IMR-90 (cell line): Measurements from ENCODE around the gene COL25A1.

ENCODE experiments used
- BHLHE40 ChIP-seq: fragments of 150-350 bp; IDR thresholded peaks from 2 replicates; pipeline ENCODE4 v1.6.1; 2016; ENCODE audit warnings: mild to moderate bottlenecking, low read depth, low read length
- CEBPB ChIP-seq: IDR thresholded peaks from 2 replicates; pipeline ENCODE4 v1.6.1; 2012; ENCODE audit warnings: low read depth, low read length, improper control_type of control experiment
- CTCF ChIP-seq: conservative IDR thresholded peaks from 2 replicates; pipeline ENCODE4 v1.5.1; 2012; ENCODE audit warnings: mild to moderate bottlenecking, low read depth, low read length, improper control_type of control experiment
- ELK1 ChIP-seq: fragments of 150-350 bp; IDR thresholded peaks from 2 replicates; pipeline ENCODE4 v1.6.1; 2016; ENCODE audit warnings: low read depth, mild to moderate bottlenecking, low read length, moderate library complexity, borderline replicate concordance
- MAZ ChIP-seq: IDR thresholded peaks from 2 replicates; pipeline ENCODE4 v1.6.1; 2012; ENCODE audit warnings: low read depth, mild to moderate bottlenecking, low read length, improper control_type of control experiment, moderate library complexity, borderline replicate concordance
- POLR2A ChIP-seq: IDR thresholded peaks from 2 replicates; pipeline ENCODE4 v1.6.1; 2012; ENCODE audit warnings: mild to moderate bottlenecking, low read depth, low read length
- RCOR1 ChIP-seq: IDR thresholded peaks from 2 replicates; pipeline ENCODE4 v1.6.1; 2012; ENCODE audit warnings: mild to moderate bottlenecking, low read length, improper control_type of control experiment; ENCODE audit not compliant: insufficient replicate concordance
- SMC3 ChIP-seq: fragments of 150-350 bp; IDR thresholded peaks from 2 replicates; pipeline ENCODE4 v1.6.1; 2016; ENCODE audit warnings: low read depth, mild to moderate bottlenecking, antibody characterized with exemption, low read length, moderate library complexity

- TF ChIP-seq CTCF, result no peak
- TF ChIP-seq POLR2A, result no peak
- no peak for TF ChIP-seq BHLHE40
- no peak for TF ChIP-seq CEBPB
- no peak for TF ChIP-seq MAZ
- no peak for TF ChIP-seq ELK1
- TF ChIP-seq SMC3, result no peak
- TF ChIP-seq RCOR1, result no peak
These were observed 331.0 kb downstream of the COL25A1 start for GRCh38 chr4:108971473-108971872.
